Stimulated activated CD4-positive, alpha-beta T cell treated with anti-CD3 and anti-CD28 coated beads, Interleukin-1b, Interleukin-23, amount 100 ng/mL, for 1 hour (primary cell): ENCODE data around the gene PCSK1.
"Not testable (repeated sequence)": the region's sequence is repeated elsewhere in the genome, so short reads cannot be mapped to it uniquely, and the experiment has no call there.

ENCODE experiments used
- DNase-seq, 2 donors: peaks; one replicate each; pipeline ENCODE4 v3.0.0-alpha.2; 2020; ENCODE audit warnings: low read depth in 2 of 2

The PCSK1 gene

GRCh38 chr5:96426831-96427230 lies 6.2 kb downstream of the PCSK1 start:
- no peak for DNase-seq

- DNase-seq, result no peak
These were observed 7.6 kb downstream of the PCSK1 start for GRCh38 chr5:96425443-96425842.

- DNase-seq, result no peak
These were observed 17.2 kb downstream of the PCSK1 start for GRCh38 chr5:96415897-96416296.

- no peak for DNase-seq
These were observed 20.1 kb downstream of the PCSK1 start for GRCh38 chr5:96412868-96413449.

GRCh38 chr5:96410013-96410412 lies 23.0 kb downstream of the PCSK1 start:
- DNase-seq, result no peak

GRCh38 chr5:96408841-96409538 lies 24.1 kb downstream of the PCSK1 start:
- DNase-seq, result no peak

- no peak for DNase-seq
These were observed 24.8 kb downstream of the PCSK1 start for GRCh38 chr5:96408210-96408777.

- no peak for DNase-seq
These were observed 25.6 kb downstream of the PCSK1 start for GRCh38 chr5:96407436-96407835.

GRCh38 chr5:96404191-96404867 lies 28.7 kb downstream of the PCSK1 start:
- no peak for DNase-seq

- DNase-seq, result no peak
These were observed 30.5 kb downstream of the PCSK1 start for GRCh38 chr5:96402500-96402899.

- no peak for DNase-seq
These were observed 36.2 kb downstream of the PCSK1 start for GRCh38 chr5:96396878-96397277.

GRCh38 chr5:96395295-96395694 lies 37.8 kb downstream of the PCSK1 start:
- DNase-seq, result not testable (repeated sequence)

GRCh38 chr5:96391921-96392320 lies 41.1 kb downstream of the PCSK1 start:
- DNase-seq, result no peak

GRCh38 chr5:96388176-96388575 lies 44.9 kb downstream of the PCSK1 start:
- no peak for DNase-seq

- DNase-seq, result no peak
These were observed 45.4 kb downstream of the PCSK1 start for GRCh38 chr5:96387616-96388015.

- no peak for DNase-seq
These were observed 47.5 kb downstream of the PCSK1 start for GRCh38 chr5:96385538-96385937.

- no peak for DNase-seq
These were observed 48.7 kb downstream of the PCSK1 start for GRCh38 chr5:96384353-96384752.

GRCh38 chr5:96381526-96381925 lies 51.5 kb downstream of the PCSK1 start:
- DNase-seq, result no peak

- DNase-seq, result no peak
These were observed 53.2 kb downstream of the PCSK1 start for GRCh38 chr5:96379896-96380295.

- DNase-seq, result no peak
These were observed 55.5 kb downstream of the PCSK1 start for GRCh38 chr5:96377597-96377996.

GRCh38 chr5:96377167-96377566 lies 55.9 kb downstream of the PCSK1 start:
- no peak for DNase-seq

GRCh38 chr5:96374653-96375052 lies 58.4 kb downstream of the PCSK1 start:
- DNase-seq, result no peak

GRCh38 chr5:96373381-96373733 lies 59.7 kb downstream of the PCSK1 start:
- DNase-seq, result no peak
